ENCODE results near the gene LRMDA. TPM values are rescaled to one million over a fixed set of nuclear protein-coding genes. Genes with fewer than 3 reads are reported as not detected.

Gene LRMDA
- total RNA-seq, 1 donor from 2014 or later: 5.2 TPM

- H3F3A ChIP-seq (ENCODE audit: low read depth): no peaks in the 10 kb centered on the region
- no peaks in the 10 kb centered on the region for H3K27me3 ChIP-seq
- H3K79me2 ChIP-seq (ENCODE audit: low read depth): no peaks in the 10 kb centered on the region
- H2AFZ ChIP-seq (replicated peaks): no peak overlapping the region
- H3K36me3 ChIP-seq: no peaks in the 10 kb centered on the region
- H3K27me3 Mint-ChIP-seq (ENCODE audit: insufficient read depth, low read depth): no peaks in the 10 kb centered on the region
- H3K4me1 ChIP-seq: no peaks in the 10 kb centered on the region
- H3K4me3 ChIP-seq: no peak overlapping the region
- H3K27ac ChIP-seq: no peak overlapping the region
- no peak overlapping the region for H3K27ac Mint-ChIP-seq
- no peaks in the 10 kb centered on the region for H4K20me1 ChIP-seq (ENCODE audit: low read depth)
- H3K9me3 ChIP-seq (ENCODE audit: low read depth): no peaks in the 10 kb centered on the region
- TF ChIP-seq EZH2 (IDR thresholded peaks at IDR 0.05): no peak
- TF ChIP-seq CTCF (IDR thresholded peaks at IDR 0.05): no peak
- no peak for TF ChIP-seq EZH2phosphoT487 (IDR thresholded peaks at IDR 0.05)
- no peak for DNase-seq (ENCODE audit: low spot score)
- no peaks in the 10 kb centered on the region for H3K36me3 Mint-ChIP-seq
- peaks cover 30% of the 10 kb centered on the region for H3K4me1 Mint-ChIP-seq
- no peaks in the 10 kb centered on the region for H3K9me3 Mint-ChIP-seq
- no peak overlapping the region for H3K4me2 ChIP-seq
- H3K4me3 Mint-ChIP-seq: no peak overlapping the region
- no peak overlapping the region for H3K9ac ChIP-seq
Measured at GRCh38 chr10:76557366-76557765, 1125.9 kb downstream of the LRMDA start.

GRCh38 chr10:76558586-76558985 is 1127.2 kb downstream of the LRMDA start:
- no peaks in the 10 kb centered on the region for H3K27me3 ChIP-seq
- no peaks in the 10 kb centered on the region for H3K36me3 Mint-ChIP-seq
- peaks cover 18% of the 10 kb centered on the region for H3K4me1 Mint-ChIP-seq
- H2AFZ ChIP-seq (replicated peaks): no peak overlapping the region
- no peaks in the 10 kb centered on the region for H3K4me1 ChIP-seq
- H3K27ac Mint-ChIP-seq: no peak overlapping the region
- no peak overlapping the region for H3K27ac ChIP-seq
- H3K4me2 ChIP-seq: no peak overlapping the region
- H3K4me3 Mint-ChIP-seq: no peak overlapping the region
- no peaks in the 10 kb centered on the region for H3K9me3 ChIP-seq (ENCODE audit: low read depth)
- no peaks in the 10 kb centered on the region for H3K27me3 Mint-ChIP-seq (ENCODE audit: insufficient read depth, low read depth)
- no peaks in the 10 kb centered on the region for H4K20me1 ChIP-seq (ENCODE audit: low read depth)
- H3F3A ChIP-seq (ENCODE audit: low read depth): no peaks in the 10 kb centered on the region
- no peaks in the 10 kb centered on the region for H3K36me3 ChIP-seq
- H3K9ac ChIP-seq: no peak overlapping the region
- H3K9me3 Mint-ChIP-seq: no peaks in the 10 kb centered on the region
- no peak for DNase-seq (ENCODE audit: low spot score)
- no peak for TF ChIP-seq EZH2 (IDR thresholded peaks at IDR 0.05)
- TF ChIP-seq EZH2phosphoT487 (IDR thresholded peaks at IDR 0.05): no peak
- TF ChIP-seq CTCF (IDR thresholded peaks at IDR 0.05): no peak
- no peaks in the 10 kb centered on the region for H3K79me2 ChIP-seq (ENCODE audit: low read depth)
- no peak overlapping the region for H3K4me3 ChIP-seq

- Histone ChIP-seq H3F3A (ENCODE audit: low read depth) (no peaks in the 10 kb centered on the region), H3K4me3 (no peak overlapping the region), H3K9ac (no peak overlapping the region), H3K9me3 (ENCODE audit: low read depth) (no peaks in the 10 kb centered on the region), H4K20me1 (ENCODE audit: low read depth) (no peaks in the 10 kb centered on the region), H3K4me2 (no peak overlapping the region), H3K27ac (no peak overlapping the region), H2AFZ (replicated peaks) (no peak overlapping the region), H3K4me1 (no peaks in the 10 kb centered on the region), H3K79me2 (ENCODE audit: low read depth) (no peaks in the 10 kb centered on the region), H3K36me3 (no peaks in the 10 kb centered on the region), H3K27me3 (no peaks in the 10 kb centered on the region)
- no peaks in the 10 kb centered on the region for H3K9me3 Mint-ChIP-seq
- peaks cover 11% of the 10 kb centered on the region for H3K4me1 Mint-ChIP-seq
- H3K27me3 Mint-ChIP-seq (ENCODE audit: insufficient read depth, low read depth): no peaks in the 10 kb centered on the region
- H3K4me3 Mint-ChIP-seq: no peak overlapping the region
- TF ChIP-seq EZH2phosphoT487 (IDR thresholded peaks at IDR 0.05): no peak
- H3K27ac Mint-ChIP-seq: no peak overlapping the region
- no peaks in the 10 kb centered on the region for H3K36me3 Mint-ChIP-seq
- no peak for DNase-seq (ENCODE audit: low spot score)
Measured at GRCh38 chr10:76558996-76559891, 1127.8 kb downstream of the LRMDA start.

GRCh38 chr10:76559892-76560220 is 1128.4 kb downstream of the LRMDA start:
- TF ChIP-seq EZH2phosphoT487 (IDR thresholded peaks at IDR 0.05): no peak
- no peak for TF ChIP-seq CTCF (IDR thresholded peaks at IDR 0.05)
- no peak for TF ChIP-seq EZH2 (IDR thresholded peaks at IDR 0.05)
- Histone ChIP-seq H3K36me3 (no peaks in the 10 kb centered on the region), H3K4me1 (no peaks in the 10 kb centered on the region), H4K20me1 (ENCODE audit: low read depth) (no peaks in the 10 kb centered on the region), H3K4me2 (no peak overlapping the region), H3K27ac (no peak overlapping the region), H3K27me3 (no peaks in the 10 kb centered on the region), H3K4me3 (no peak overlapping the region), H3K9me3 (ENCODE audit: low read depth) (no peaks in the 10 kb centered on the region), H3K9ac (no peak overlapping the region), H3K79me2 (ENCODE audit: low read depth) (no peaks in the 10 kb centered on the region), H2AFZ (replicated peaks) (no peak overlapping the region), H3F3A (ENCODE audit: low read depth) (no peaks in the 10 kb centered on the region)
- no peaks in the 10 kb centered on the region for H3K27me3 Mint-ChIP-seq (ENCODE audit: insufficient read depth, low read depth)
- no peak for DNase-seq (ENCODE audit: low spot score)
- H3K27ac Mint-ChIP-seq: no peak overlapping the region
- peaks cover 5% of the 10 kb centered on the region for H3K4me1 Mint-ChIP-seq
- no peaks in the 10 kb centered on the region for H3K36me3 Mint-ChIP-seq
- no peak overlapping the region for H3K4me3 Mint-ChIP-seq
- no peaks in the 10 kb centered on the region for H3K9me3 Mint-ChIP-seq

All from neural progenitor cell (in vitro differentiated cells).